Stimulated activated memory B cell treated with anti-CD40 and anti-IgM and Interleukin-4, amounts not matched to agents 10 μg/mL and 1 μg/mL and 100 μg/mL, for 72 hours (primary cell): ENCODE results near the gene OASL.

Source experiments
- ATAC-seq: fragments of 150-1000 bp; cut with Tn5 transposase; 2 replicates; pipeline ENCODE4 v1.10.0; 2021
- H3K27ac Mint-ChIP-seq: one replicate; pipeline ENCODE4 v1.8.0; 2022; ENCODE audit warnings: mild to moderate bottlenecking, mixed read lengths
- H3K27me3 Mint-ChIP-seq: one replicate; pipeline ENCODE4 v1.8.0; 2022; ENCODE audit warnings: mixed read lengths
- H3K36me3 Mint-ChIP-seq: one replicate; pipeline ENCODE4 v1.8.0; 2022; ENCODE audit warnings: mixed read lengths
- H3K4me1 Mint-ChIP-seq: one replicate; pipeline ENCODE4 v1.8.0; 2022; ENCODE audit warnings: mixed read lengths
- H3K4me3 Mint-ChIP-seq: one replicate; pipeline ENCODE4 v1.8.0; 2022; ENCODE audit warnings: mild to moderate bottlenecking, moderate library complexity, mixed read lengths
- H3K9me3 Mint-ChIP-seq: one replicate; pipeline ENCODE4 v1.8.0; 2022; ENCODE audit warnings: mixed read lengths

The OASL gene

GRCh38 chr12:121033625-121034349, 5.3 kb downstream of the OASL start:
- peaks cover 13% of the 10 kb centered on the region for H3K4me1 Mint-ChIP-seq
- ATAC-seq: no peak
- no peaks in the 10 kb centered on the region for H3K9me3 Mint-ChIP-seq
- H3K4me3 Mint-ChIP-seq: no peak overlapping the region
- peaks cover 35% of the 10 kb centered on the region for H3K27me3 Mint-ChIP-seq
- H3K27ac Mint-ChIP-seq: no peak overlapping the region
- no peaks in the 10 kb centered on the region for H3K36me3 Mint-ChIP-seq

DNA sequence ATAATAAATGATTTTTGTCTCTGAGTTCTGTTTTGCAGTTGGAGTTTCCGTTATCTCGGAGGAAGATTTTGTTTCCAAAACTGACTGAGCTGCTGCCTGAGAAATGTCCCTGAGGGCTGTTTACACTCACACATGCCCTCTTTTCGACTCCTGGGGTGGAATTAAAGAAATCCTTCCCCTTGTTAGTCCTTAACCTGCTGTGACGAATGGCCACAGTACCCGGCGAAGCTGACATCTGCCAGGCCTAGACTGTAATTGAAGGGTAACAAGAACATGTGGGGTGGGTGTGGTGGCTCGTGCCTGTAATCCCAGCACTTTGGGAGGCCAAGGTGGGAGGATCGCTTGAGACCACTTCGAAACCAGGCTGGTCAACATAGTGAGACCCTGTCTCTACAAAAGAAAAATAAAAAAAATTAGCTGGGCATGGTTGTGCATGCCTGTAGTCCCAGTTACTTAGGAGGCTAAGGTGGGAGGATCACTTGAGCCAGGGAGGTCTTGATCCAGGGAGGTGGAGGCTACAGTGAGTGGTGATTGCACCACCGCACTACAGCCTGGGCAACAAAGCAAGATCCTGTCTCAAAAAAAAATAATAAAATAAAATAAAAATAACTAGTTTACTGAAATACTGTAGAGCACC, 8.4 kb downstream of the OASL start:
- ATAC-seq: no peak
- Mint-ChIP-seq H3K27me3 (peaks cover 34% of the 10 kb centered on the region), H3K4me1 (no peaks in the 10 kb centered on the region), H3K9me3 (no peaks in the 10 kb centered on the region), H3K27ac (no peak overlapping the region), H3K36me3 (no peaks in the 10 kb centered on the region), H3K4me3 (no peak overlapping the region)

GRCh38 chr12:121026274-121027045, 12.6 kb downstream of the OASL start:
- Mint-ChIP-seq H3K4me1 (no peaks in the 10 kb centered on the region), H3K9me3 (no peaks in the 10 kb centered on the region), H3K4me3 (no peak overlapping the region), H3K27me3 (no peaks in the 10 kb centered on the region), H3K27ac (no peak overlapping the region), H3K36me3 (no peaks in the 10 kb centered on the region)
- no peak for ATAC-seq

DNA sequence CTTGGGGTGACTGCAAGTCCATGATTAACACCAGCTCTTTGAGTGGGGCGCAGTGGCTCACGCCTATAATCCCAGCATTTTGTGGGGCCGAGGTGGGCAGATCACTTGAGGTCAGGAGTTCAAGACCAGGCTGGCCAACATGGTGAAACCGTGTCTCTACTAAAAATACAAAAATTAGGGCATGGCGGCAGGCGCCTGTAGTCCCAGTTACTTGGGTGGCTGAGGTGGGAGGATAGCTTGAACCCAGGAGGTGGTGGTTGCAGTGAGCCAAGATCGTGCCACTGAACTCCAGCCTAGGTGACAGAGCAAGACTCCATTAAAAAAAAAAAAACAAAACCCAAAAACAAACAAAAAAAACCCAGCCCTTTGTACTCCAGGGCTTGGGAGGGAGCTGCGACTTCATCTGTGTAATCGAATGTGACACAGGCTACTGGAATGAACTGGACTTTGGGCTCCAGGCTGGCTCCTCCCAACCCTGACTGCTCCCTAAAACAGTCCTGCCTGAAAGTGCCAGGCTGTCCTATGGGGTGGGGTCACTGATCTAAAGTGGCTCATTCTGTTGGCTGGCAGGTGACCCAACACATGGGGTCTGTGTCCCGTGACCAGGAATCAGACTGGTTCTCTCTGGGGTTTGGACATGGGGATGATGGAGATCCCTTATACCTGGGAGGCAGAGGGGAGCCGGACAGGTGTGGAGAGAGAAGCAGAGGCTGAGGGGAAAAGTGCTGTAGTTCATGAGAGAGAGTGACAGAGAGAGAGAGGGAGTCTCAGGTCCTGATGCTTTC, 13.4 kb downstream of the OASL start:
- no peak overlapping the region for H3K27ac Mint-ChIP-seq
- H3K4me1 Mint-ChIP-seq: no peaks in the 10 kb centered on the region
- no peak for ATAC-seq
- H3K27me3 Mint-ChIP-seq: no peaks in the 10 kb centered on the region
- H3K36me3 Mint-ChIP-seq: no peaks in the 10 kb centered on the region
- H3K9me3 Mint-ChIP-seq: no peaks in the 10 kb centered on the region
- no peak overlapping the region for H3K4me3 Mint-ChIP-seq

DNA sequence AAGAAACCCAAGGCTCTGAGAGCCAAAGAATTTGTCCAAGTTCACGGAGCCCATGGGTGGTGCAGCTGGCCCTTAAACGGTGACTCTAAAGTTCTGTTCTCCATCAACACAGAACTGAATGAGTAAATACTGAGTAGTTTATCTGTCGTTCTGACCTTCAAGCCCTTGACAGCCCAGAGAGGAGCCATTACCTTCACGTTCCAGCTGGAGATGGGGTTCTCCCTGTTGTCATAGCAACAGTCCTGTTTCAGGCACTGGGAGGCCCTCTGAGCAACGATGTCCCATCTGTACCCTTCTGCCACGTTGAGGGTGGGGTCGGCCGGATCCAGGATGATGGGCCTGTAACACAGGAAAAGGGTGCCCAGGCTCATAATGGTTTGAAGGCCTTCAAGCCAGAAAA, 15.2 kb downstream of the OASL start:
- Mint-ChIP-seq H3K4me3 (no peak overlapping the region), H3K4me1 (no peaks in the 10 kb centered on the region), H3K27ac (no peak overlapping the region), H3K9me3 (no peaks in the 10 kb centered on the region), H3K36me3 (no peaks in the 10 kb centered on the region), H3K27me3 (no peaks in the 10 kb centered on the region)
- ATAC-seq: no peak

- no peak overlapping the region for H3K27ac Mint-ChIP-seq
- H3K4me3 Mint-ChIP-seq: no peak overlapping the region
- no peaks in the 10 kb centered on the region for H3K27me3 Mint-ChIP-seq
- H3K9me3 Mint-ChIP-seq: no peaks in the 10 kb centered on the region
- ATAC-seq: no peak
- H3K4me1 Mint-ChIP-seq: no peaks in the 10 kb centered on the region
- no peaks in the 10 kb centered on the region for H3K36me3 Mint-ChIP-seq
These were observed 16.3 kb downstream of the OASL start for GRCh38 chr12:121022713-121023112.

DNA sequence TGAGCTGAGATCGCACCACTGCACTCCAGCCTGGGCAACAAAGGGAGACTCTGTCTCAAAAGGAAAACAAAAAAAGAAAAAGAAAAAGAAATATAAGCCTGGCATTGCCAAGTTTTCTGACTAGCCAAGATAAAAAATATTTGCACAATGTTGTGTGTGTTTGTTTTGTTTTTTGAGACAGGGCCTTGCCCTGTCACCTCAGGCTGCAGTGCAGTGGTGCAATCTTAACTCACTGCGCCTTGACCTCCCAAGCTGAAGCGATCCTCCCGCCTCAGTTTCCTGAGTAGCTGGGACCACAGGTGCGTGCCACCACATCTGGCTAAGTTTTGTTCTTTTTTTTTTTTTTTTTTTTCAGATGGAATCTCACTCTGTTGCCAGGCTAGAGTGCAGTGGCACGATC, 17.3 kb downstream of the OASL start:
- no peaks in the 10 kb centered on the region for H3K4me1 Mint-ChIP-seq
- no peaks in the 10 kb centered on the region for H3K9me3 Mint-ChIP-seq
- H3K4me3 Mint-ChIP-seq: no peak overlapping the region
- no peak overlapping the region for H3K27ac Mint-ChIP-seq
- no peak for ATAC-seq
- no peaks in the 10 kb centered on the region for H3K36me3 Mint-ChIP-seq
- no peaks in the 10 kb centered on the region for H3K27me3 Mint-ChIP-seq

- Mint-ChIP-seq H3K4me3 (no peak overlapping the region), H3K4me1 (peaks cover 21% of the 10 kb centered on the region), H3K9me3 (no peaks in the 10 kb centered on the region), H3K36me3 (no peaks in the 10 kb centered on the region), H3K27ac (no peak overlapping the region), H3K27me3 (no peaks in the 10 kb centered on the region)
- ATAC-seq: no peak
These were observed 20.0 kb downstream of the OASL start for GRCh38 chr12:121018860-121019617.

- H3K27ac Mint-ChIP-seq: no peak overlapping the region
- no peaks in the 10 kb centered on the region for H3K27me3 Mint-ChIP-seq
- H3K4me3 Mint-ChIP-seq: no peak overlapping the region
- peaks cover 21% of the 10 kb centered on the region for H3K4me1 Mint-ChIP-seq
- H3K9me3 Mint-ChIP-seq: no peaks in the 10 kb centered on the region
- peaks cover 6% of the 10 kb centered on the region for H3K36me3 Mint-ChIP-seq
- ATAC-seq: no peak
These were observed 21.0 kb downstream of the OASL start for GRCh38 chr12:121017966-121018491.

DNA sequence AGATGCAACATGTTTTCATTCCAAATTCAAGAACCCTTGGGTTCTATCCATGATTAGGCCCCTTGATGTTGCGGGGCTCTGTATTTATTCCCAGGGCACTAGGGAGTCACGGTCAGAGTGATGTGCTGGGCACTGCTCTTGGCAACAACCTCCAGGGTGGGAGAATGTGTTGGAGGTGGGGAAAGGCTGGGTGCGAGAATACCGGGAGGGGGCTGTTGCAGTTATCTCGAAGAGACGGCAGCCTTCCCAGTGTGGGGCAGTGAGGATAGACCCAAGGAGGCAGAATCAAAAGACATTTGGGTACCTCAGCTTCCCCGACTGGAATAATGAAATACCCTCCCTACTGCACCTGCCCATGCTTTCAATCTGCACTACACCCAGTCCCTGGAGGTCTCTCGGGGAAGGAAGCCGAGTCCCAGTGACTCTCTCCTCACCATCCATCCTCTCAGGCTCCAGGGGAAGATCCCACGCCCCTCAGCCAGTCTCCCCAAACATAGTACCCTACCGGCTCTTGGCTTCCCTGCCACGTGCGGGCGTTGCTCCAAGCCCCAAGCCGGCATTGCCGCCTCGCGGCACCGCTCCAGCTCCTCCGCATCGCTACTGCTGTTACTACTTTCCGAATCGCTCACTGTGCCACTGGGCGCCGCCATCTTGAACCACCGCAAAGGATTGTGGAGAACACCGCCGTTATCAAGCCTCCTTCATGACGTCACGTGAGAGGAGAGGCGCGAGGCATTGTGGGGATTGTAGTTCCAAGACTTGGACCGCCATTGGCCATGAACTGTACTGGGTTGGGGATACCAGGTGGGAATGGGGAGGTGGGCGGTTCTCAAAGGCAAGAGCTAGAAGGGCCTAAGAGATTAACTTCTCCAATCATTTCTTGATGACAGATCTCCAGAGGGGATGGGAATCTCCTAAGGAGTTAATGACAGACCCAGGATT, 22.9 kb downstream of the OASL start, which contains the start of gene C12orf43:
TSS of gene C12orf43 (minus strand) at position 663 of the 942 bp plus-strand sequence. CDS start at position 650, 13 bp downstream.
- Mint-ChIP-seq H3K27ac (peak within 1 kb of the TSS; percentile 94), H3K4me3 (peak within 1 kb of the TSS; percentile 99), H3K27me3 (no peaks in the 10 kb centered on the region), H3K4me1 (peaks cover 21% of the 10 kb centered on the region), H3K36me3 (peaks cover 18% of the 10 kb centered on the region), H3K9me3 (no peaks in the 10 kb centered on the region)
- peak; percentile 98 for ATAC-seq

- Mint-ChIP-seq H3K4me1 (peaks cover 21% of the 10 kb centered on the region), H3K36me3 (peaks cover 33% of the 10 kb centered on the region), H3K4me3 (no peak overlapping the region), H3K27me3 (no peaks in the 10 kb centered on the region), H3K9me3 (no peaks in the 10 kb centered on the region), H3K27ac (no peak overlapping the region)
- no peak for ATAC-seq
These were observed 25.3 kb downstream of the OASL start for GRCh38 chr12:121013715-121014114.

DNA sequence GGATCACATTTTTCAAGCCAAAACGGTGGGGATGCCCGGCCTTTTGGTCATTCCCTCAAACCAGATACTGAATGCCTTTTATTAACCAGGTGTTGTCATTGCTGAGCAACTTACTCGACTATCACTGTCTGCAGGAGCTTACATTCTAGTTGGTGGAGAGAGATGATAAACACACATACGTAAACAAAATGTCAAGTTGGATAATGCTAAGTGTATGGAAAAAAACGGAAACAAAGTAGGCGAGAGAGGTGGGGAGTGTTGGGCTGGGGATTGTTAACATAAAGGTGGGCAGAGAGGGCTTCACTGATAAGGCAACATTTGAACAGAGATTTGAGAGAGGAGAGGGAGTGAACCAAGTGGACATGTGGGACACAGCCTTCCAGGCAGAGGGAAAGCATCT, 27.2 kb downstream of the OASL start:
- Mint-ChIP-seq H3K27me3 (no peaks in the 10 kb centered on the region), H3K9me3 (no peaks in the 10 kb centered on the region), H3K27ac (no peak overlapping the region), H3K4me1 (peaks cover 21% of the 10 kb centered on the region), H3K4me3 (no peak overlapping the region), H3K36me3 (peaks cover 46% of the 10 kb centered on the region)
- no peak for ATAC-seq

- no peaks in the 10 kb centered on the region for H3K9me3 Mint-ChIP-seq
These were observed 28.2 kb downstream of the OASL start for GRCh38 chr12:121010860-121011259.

More at GRCh38 chr12:121010860-121011259, 28.2 kb downstream of the OASL start:
- no peak overlapping the region for H3K27ac Mint-ChIP-seq
- no peaks in the 10 kb centered on the region for H3K27me3 Mint-ChIP-seq
- no peak overlapping the region for H3K4me3 Mint-ChIP-seq
- peaks cover 52% of the 10 kb centered on the region for H3K36me3 Mint-ChIP-seq
- no peak for ATAC-seq
- peaks cover 15% of the 10 kb centered on the region for H3K4me1 Mint-ChIP-seq
